ENCODE measurements around the gene UBAC2.
"Not testable (repeated sequence)": the region's sequence is repeated elsewhere in the genome, so short reads cannot be mapped to it uniquely, and the experiment has no call there.

The UBAC2 gene

GRCh38 chr13:99208845-99209527, 8.3 kb downstream of the UBAC2 start:
- no peak for DNase-seq (ENCODE audit: extremely low spot score)
- TF ChIP-seq CTCF (IDR thresholded peaks at IDR 0.05; ENCODE audit: control extremely low read depth, extremely low read depth, low read depth, missing control alignments): no peak
- CTCF ChIA-PET: interaction anchor here (1.2 to 5.2 kb wide), 2 partner anchors 8 to 32 kb away, joined by 3 to 24 read pairs; no protein-coding TSS in a partner anchor
- POLR2A ChIA-PET: no interaction called here

GRCh38 chr13:99210627-99211026, 10.0 kb downstream of the UBAC2 start:
- DNase-seq (ENCODE audit: extremely low spot score); POLR2A ChIA-PET: not testable (repeated sequence)
- CTCF ChIA-PET: interaction anchor here (1.7 kb wide), 1 partner anchor 59 kb away, joined by 3 read pairs; no protein-coding TSS in a partner anchor

- POLR2A ChIA-PET: no interaction called here
- no peak for TF ChIP-seq CTCF (IDR thresholded peaks at IDR 0.05; ENCODE audit: control extremely low read depth, extremely low read depth, low read depth, missing control alignments)
- CTCF ChIA-PET: interaction anchor here (1.1 to 1.7 kb wide), 2 partner anchors 55 to 58 kb away, joined by 3 read pairs; no protein-coding TSS in a partner anchor
- no peak for DNase-seq (ENCODE audit: extremely low spot score)
Measured at GRCh38 chr13:99211421-99212035, 10.9 kb downstream of the UBAC2 start.

- peak; percentile 57 for DNase-seq (ENCODE audit: extremely low spot score)
- ChIA-PET POLR2A (no interaction called here), CTCF (interaction anchor here (1.0 to 2.2 kb wide), 5 partner anchors 8 to 222 kb away, joined by 3 to 9 read pairs (median 5); no protein-coding TSS in a partner anchor)
- no peak for TF ChIP-seq CTCF (IDR thresholded peaks at IDR 0.05; ENCODE audit: control extremely low read depth, extremely low read depth, low read depth, missing control alignments)
Measured at GRCh38 chr13:99214232-99214631, 13.6 kb downstream of the UBAC2 start.

GRCh38 chr13:99214731-99215130, 14.1 kb downstream of the UBAC2 start:
- CTCF ChIA-PET: interaction anchor here (1.0 to 2.2 kb wide), 5 partner anchors 9 to 222 kb away, joined by 3 to 9 read pairs (median 5); no protein-coding TSS in a partner anchor
- DNase-seq (ENCODE audit: extremely low spot score): no peak
- TF ChIP-seq CTCF (IDR thresholded peaks at IDR 0.05; ENCODE audit: control extremely low read depth, extremely low read depth, low read depth, missing control alignments): no peak
- POLR2A ChIA-PET: no interaction called here

- CTCF ChIA-PET: interaction anchor here (1.0 to 2.2 kb wide), 4 partner anchors 9 to 221 kb away, joined by 3 to 9 read pairs (median 5); no protein-coding TSS in a partner anchor
- no peak for DNase-seq (ENCODE audit: extremely low spot score)
- no peak for TF ChIP-seq CTCF (IDR thresholded peaks at IDR 0.05; ENCODE audit: control extremely low read depth, extremely low read depth, low read depth, missing control alignments)
- POLR2A ChIA-PET: no interaction called here
Measured at GRCh38 chr13:99215184-99215830, 14.7 kb downstream of the UBAC2 start.
